MM.1S (cell line): ENCODE measurements around the gene GPR32.

ENCODE experiments used
- DNase-seq: peaks from one replicate; pipeline ENCODE4 v3.0.0-alpha.2; 2015
- H2AFZ ChIP-seq: fragments of 300-600 bp; sonication (generic); 2 replicates; pipeline ENCODE4 v1.6.0; 2016; ENCODE audit warnings: antibody characterized with exemption, low read length
- H3F3A ChIP-seq: fragments of 300-600 bp; sonication (generic); 2 replicates; pipeline ENCODE4 v1.6.1; 2016; ENCODE audit warnings: mild to moderate bottlenecking, antibody characterized with exemption, low read length, moderate library complexity, mixed read lengths; ENCODE audit not compliant: insufficient read depth
- H3K27ac ChIP-seq: fragments of 300-600 bp; sonication (generic); 2 replicates; pipeline ENCODE4 v1.5.1; 2016; ENCODE audit warnings: mild to moderate bottlenecking, low read length
- H3K27me3 ChIP-seq: fragments of 300-600 bp; sonication (generic); replicated peaks from 2 replicates; pipeline ENCODE4 v1.6.0; 2016; ENCODE audit warnings: low read length; ENCODE audit not compliant: insufficient read depth
- H3K36me3 ChIP-seq: fragments of 300-600 bp; sonication (generic); replicated peaks from 2 replicates; pipeline ENCODE4 v1.6.1; 2016; ENCODE audit warnings: mild to moderate bottlenecking, low read length, mixed read lengths; ENCODE audit not compliant: insufficient read depth
- H3K4me1 ChIP-seq: fragments of 300-600 bp; sonication (generic); 2 replicates; pipeline ENCODE4 v1.6.1; 2016; ENCODE audit warnings: low read length, mixed read lengths
- H3K4me2 ChIP-seq: fragments of 300-600 bp; sonication (generic); 2 replicates; pipeline ENCODE4 v1.6.0; 2016; ENCODE audit warnings: low read depth, low read length
- H3K4me3 ChIP-seq: fragments of 300-600 bp; sonication (generic); 2 replicates; pipeline ENCODE4 v1.5.1; 2016; ENCODE audit warnings: low read length, mixed read lengths
- H3K79me2 ChIP-seq: fragments of 300-600 bp; sonication (generic); 2 replicates; pipeline ENCODE4 v1.6.1; 2016; ENCODE audit warnings: mixed run types, low read length, mixed read lengths
- H3K9ac ChIP-seq: fragments of 300-600 bp; sonication (generic); 2 replicates; pipeline ENCODE4 v1.6.1; 2016; ENCODE audit warnings: low read length, mixed read lengths
- H3K9me2 ChIP-seq: fragments of 300-600 bp; sonication (generic); replicated peaks from 2 replicates; pipeline ENCODE4 v1.6.1; 2016; ENCODE audit warnings: mild to moderate bottlenecking, low read length, mixed read lengths; ENCODE audit not compliant: insufficient read depth
- H3K9me3 ChIP-seq: fragments of 300-600 bp; sonication (generic); replicated peaks from 2 replicates; pipeline ENCODE4 v1.6.1; 2016; ENCODE audit warnings: mild to moderate bottlenecking, low read length, mixed read lengths; ENCODE audit not compliant: insufficient read depth
- H4K20me1 ChIP-seq: fragments of 300-600 bp; sonication (generic); 2 replicates; pipeline ENCODE4 v1.6.1; 2016; ENCODE audit warnings: mild to moderate bottlenecking, low read length, moderate library complexity, mixed read lengths; ENCODE audit not compliant: insufficient read depth
- CTCF ChIP-seq: fragments of 300-600 bp; sonication (generic); IDR thresholded peaks from 2 replicates; pipeline ENCODE4 v1.5.1; 2016; ENCODE audit warnings: antibody characterized with exemption, low read length, mixed read lengths
- EZH2 ChIP-seq: fragments of 300-600 bp; sonication (generic); optimal IDR thresholded peaks from 2 replicates; pipeline ENCODE3; 2017; ENCODE audit warnings: low read depth, mild to moderate bottlenecking, antibody characterized with exemption, low read length, mixed read lengths
- EZH2phosphoT487 ChIP-seq: fragments of 300-600 bp; sonication (generic); IDR thresholded peaks from 2 replicates; pipeline ENCODE4 v1.6.1; 2018; ENCODE audit warnings: antibody characterized with exemption, low read length

GPR32 gene

GRCh38 chr19:50797429-50797780 is 27.1 kb downstream of the GPR32 start:
- H3F3A ChIP-seq: peaks cover 32% of the 10 kb centered on the region
- H3K4me2 ChIP-seq: no peak overlapping the region
- no peaks in the 10 kb centered on the region for H3K9me2 ChIP-seq
- H2AFZ ChIP-seq: no peak overlapping the region
- no peak for TF ChIP-seq CTCF
- no peak for TF ChIP-seq EZH2
- no peak for TF ChIP-seq EZH2phosphoT487
- 0 out of 2 replicates have a peak, but pooled peaks cover 5% of the 10 kb centered on the region for H3K36me3 ChIP-seq
- DNase-seq: no peak
- H3K9me3 ChIP-seq: no peaks in the 10 kb centered on the region
- H3K27me3 ChIP-seq: no peaks in the 10 kb centered on the region
- peaks cover 11% of the 10 kb centered on the region for H3K4me1 ChIP-seq
- no peak overlapping the region for H3K4me3 ChIP-seq
- H3K79me2 ChIP-seq: peaks cover 26% of the 10 kb centered on the region
- no peak overlapping the region for H3K9ac ChIP-seq
- peaks cover 34% of the 10 kb centered on the region for H4K20me1 ChIP-seq
- no peak overlapping the region for H3K27ac ChIP-seq

DNA sequence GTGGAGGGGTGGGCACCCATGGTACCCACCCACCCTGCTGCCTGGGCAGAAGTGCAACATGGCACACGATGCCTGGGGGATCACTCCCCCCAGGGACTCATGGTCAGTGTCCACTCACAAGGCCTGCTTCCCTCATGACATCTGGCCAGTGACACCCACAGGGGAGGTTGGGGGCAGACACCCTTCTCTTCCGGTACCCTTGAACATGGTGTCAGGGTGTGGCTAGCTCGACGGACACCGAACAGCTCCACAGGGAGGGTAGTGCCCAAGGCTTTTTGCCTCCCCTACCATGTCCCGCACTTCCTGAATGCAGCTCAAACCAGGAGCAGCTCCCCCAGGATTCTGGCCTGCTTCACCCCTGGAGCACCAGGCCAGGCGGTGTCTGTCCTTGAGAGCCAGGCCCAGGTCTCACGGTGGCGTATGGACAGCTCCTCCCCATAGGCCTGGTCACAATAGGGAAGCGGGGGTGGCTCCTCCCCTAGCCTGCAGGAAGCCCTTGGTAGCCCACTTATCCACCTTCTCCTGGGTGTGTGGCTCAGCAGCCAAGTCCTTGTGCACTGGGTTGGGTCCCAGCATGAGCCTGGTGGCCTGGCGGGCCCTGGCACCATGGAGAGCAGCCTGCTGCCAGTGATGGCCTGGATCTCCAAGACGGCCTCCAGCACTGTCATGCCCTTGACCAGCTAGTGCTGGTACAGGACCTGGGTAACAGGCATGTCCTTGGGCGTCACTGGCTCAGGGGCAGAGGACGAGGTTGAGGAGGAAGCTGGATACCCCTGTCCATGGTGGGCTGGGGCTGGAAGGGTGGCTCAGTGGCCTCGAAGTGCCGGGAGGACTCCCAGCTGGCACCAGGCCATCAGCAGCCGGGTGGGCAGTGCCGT is 27.8 kb downstream of the GPR32 start:
- Histone ChIP-seq H3K4me2 (no peak overlapping the region), H3K9me3 (no peaks in the 10 kb centered on the region), H3K27me3 (no peaks in the 10 kb centered on the region), H3K36me3 (0 out of 2 replicates have a peak, but pooled peaks cover 5% of the 10 kb centered on the region), H3K4me3 (no peak overlapping the region), H3K4me1 (peaks cover 17% of the 10 kb centered on the region), H3K9me2 (no peaks in the 10 kb centered on the region), H4K20me1 (peaks cover 34% of the 10 kb centered on the region), H3K27ac (no peak overlapping the region), H3K79me2 (peaks cover 33% of the 10 kb centered on the region), H2AFZ (no peak overlapping the region), H3F3A (peaks cover 34% of the 10 kb centered on the region), H3K9ac (no peak overlapping the region)
- DNase-seq: no peak
- TF ChIP-seq CTCF (no peak), EZH2phosphoT487 (no peak), EZH2 (no peak)

DNA sequence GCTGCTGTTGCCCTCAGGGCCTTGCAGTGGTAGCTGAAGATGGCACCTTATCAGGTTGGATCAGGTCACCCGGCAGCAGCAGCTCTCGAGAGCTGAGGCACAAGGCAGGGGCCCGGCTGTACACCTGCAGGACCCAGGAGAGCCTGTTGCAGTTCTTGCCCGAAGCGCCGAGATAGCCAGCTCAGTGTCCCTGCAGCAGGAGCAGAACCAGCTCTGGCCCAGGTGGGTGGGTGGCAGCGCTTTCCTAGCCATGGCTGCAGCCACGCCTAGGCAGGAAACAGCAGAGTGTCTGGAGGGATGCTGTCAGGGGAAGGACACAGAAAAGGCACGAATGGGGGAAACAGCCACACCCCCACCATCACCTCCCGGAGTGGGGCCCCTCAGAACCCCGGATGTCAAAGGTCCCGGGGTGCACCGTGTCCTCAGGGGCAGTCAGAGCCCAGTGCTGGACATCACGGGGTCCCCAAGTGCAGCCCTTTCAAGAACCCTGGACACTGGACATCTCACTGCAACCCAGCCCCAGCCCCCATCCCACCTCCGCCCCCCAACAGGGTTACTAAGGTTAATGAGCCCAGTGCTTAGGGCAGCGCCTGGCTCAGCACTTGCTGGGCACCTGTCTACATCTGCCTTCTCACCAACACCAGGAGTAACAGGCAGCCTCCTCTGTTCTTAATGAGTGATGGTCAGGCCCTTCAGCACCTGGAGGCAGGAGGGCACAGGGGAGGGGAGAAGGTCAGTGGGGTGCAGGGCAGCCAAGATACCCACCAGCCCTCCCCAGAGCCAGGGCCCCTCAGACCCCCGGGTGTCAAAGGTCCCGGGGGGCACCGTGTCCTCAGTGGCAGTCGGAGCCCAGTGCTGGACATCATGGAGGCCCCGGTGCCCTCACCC is 28.6 kb downstream of the GPR32 start:
- H3K36me3 ChIP-seq: 0 out of 2 replicates have a peak, but pooled peaks cover 5% of the 10 kb centered on the region
- no peak overlapping the region for H2AFZ ChIP-seq
- no peak for DNase-seq
- no peaks in the 10 kb centered on the region for H3K27me3 ChIP-seq
- peaks cover 41% of the 10 kb centered on the region for H3K79me2 ChIP-seq
- H3K9ac ChIP-seq: no peak overlapping the region
- H4K20me1 ChIP-seq: peaks cover 34% of the 10 kb centered on the region
- TF ChIP-seq EZH2phosphoT487 (no peak), EZH2 (no peak), CTCF (no peak)
- H3K9me3 ChIP-seq: no peaks in the 10 kb centered on the region
- H3K4me2 ChIP-seq: no peak overlapping the region
- no peak overlapping the region for H3K27ac ChIP-seq
- no peaks in the 10 kb centered on the region for H3K9me2 ChIP-seq
- H3K4me3 ChIP-seq: no peak overlapping the region
- peaks cover 34% of the 10 kb centered on the region for H3F3A ChIP-seq
- H3K4me1 ChIP-seq: peaks cover 18% of the 10 kb centered on the region
